ENCODE results near the gene DEPDC1.

The DEPDC1 gene

GRCh38 chr1:68490046-68490651, 6.7 kb downstream of the DEPDC1 start:
- TF ChIP-seq SIN3A (IDR thresholded peaks at IDR 0.05; ENCODE audit: borderline replicate concordance, insufficient read depth, low read length) (no peak), TAF1 (IDR thresholded peaks at IDR 0.05; ENCODE audit: borderline replicate concordance, insufficient read depth, low read length) (no peak), REST (IDR thresholded peaks at IDR 0.05; ENCODE audit: insufficient read depth in 1 of 2, low read depth in 2 of 2, low read length in 2 of 2) (no peak), FOXP2 (optimal IDR thresholded peaks at IDR 0.05; ENCODE audit: borderline replicate concordance, extremely low read depth, extremely low read length, insufficient read depth) (no peak), POLR2AphosphoS5 (IDR thresholded peaks at IDR 0.05; ENCODE audit: low read depth, low read length) (no peak)

- no peak for TF ChIP-seq FOXP2 (optimal IDR thresholded peaks at IDR 0.05; ENCODE audit: borderline replicate concordance, extremely low read depth, extremely low read length, insufficient read depth)
- no peak for TF ChIP-seq POLR2AphosphoS5 (IDR thresholded peaks at IDR 0.05; ENCODE audit: low read depth, low read length)
- no peak for TF ChIP-seq SIN3A (IDR thresholded peaks at IDR 0.05; ENCODE audit: borderline replicate concordance, insufficient read depth, low read length)
- TF ChIP-seq REST (IDR thresholded peaks at IDR 0.05; ENCODE audit: insufficient read depth in 1 of 2, low read depth in 2 of 2, low read length in 2 of 2), result no peak
- no peak for TF ChIP-seq TAF1 (IDR thresholded peaks at IDR 0.05; ENCODE audit: borderline replicate concordance, insufficient read depth, low read length)
Measured at GRCh38 chr1:68485431-68486022, 11.4 kb downstream of the DEPDC1 start.

- TF ChIP-seq TAF1 (IDR thresholded peaks at IDR 0.05; ENCODE audit: borderline replicate concordance, insufficient read depth, low read length), result no peak
- no peak for TF ChIP-seq REST (IDR thresholded peaks at IDR 0.05; ENCODE audit: insufficient read depth in 1 of 2, low read depth in 2 of 2, low read length in 2 of 2)
- TF ChIP-seq FOXP2 (optimal IDR thresholded peaks at IDR 0.05; ENCODE audit: borderline replicate concordance, extremely low read depth, extremely low read length, insufficient read depth), result no peak
- TF ChIP-seq SIN3A (IDR thresholded peaks at IDR 0.05; ENCODE audit: borderline replicate concordance, insufficient read depth, low read length), result no peak
- no peak for TF ChIP-seq POLR2AphosphoS5 (IDR thresholded peaks at IDR 0.05; ENCODE audit: low read depth, low read length)
Measured at GRCh38 chr1:68484618-68485017, 12.3 kb downstream of the DEPDC1 start.

GRCh38 chr1:68481041-68481440, 15.8 kb downstream of the DEPDC1 start:
- no peak for TF ChIP-seq FOXP2 (optimal IDR thresholded peaks at IDR 0.05; ENCODE audit: borderline replicate concordance, extremely low read depth, extremely low read length, insufficient read depth)

- TF ChIP-seq REST (IDR thresholded peaks at IDR 0.05; ENCODE audit: insufficient read depth in 1 of 2, low read depth in 2 of 2, low read length in 2 of 2) (no peak), POLR2AphosphoS5 (IDR thresholded peaks at IDR 0.05; ENCODE audit: low read depth, low read length) (no peak), TAF1 (IDR thresholded peaks at IDR 0.05; ENCODE audit: borderline replicate concordance, insufficient read depth, low read length) (no peak), SIN3A (IDR thresholded peaks at IDR 0.05; ENCODE audit: borderline replicate concordance, insufficient read depth, low read length) (no peak), FOXP2 (optimal IDR thresholded peaks at IDR 0.05; ENCODE audit: borderline replicate concordance, extremely low read depth, extremely low read length, insufficient read depth) (no peak)
Measured at GRCh38 chr1:68479501-68479900, 17.4 kb downstream of the DEPDC1 start.

Data from PFSK-1 (cell line).